Ovary (tissue), 3 donors: ENCODE data around the gene SRSF8.
"Not testable (repeated sequence)": the region's sequence is repeated elsewhere in the genome, so short reads cannot be mapped to it uniquely, and the experiment has no call there.

Experiments used
- EP300 ChIP-seq: sonication (generic); formaldehyde crosslinking; IDR thresholded peaks from one replicate; pipeline ENCODE4 v1.6.1; 2017; ENCODE audit warnings: antibody characterized with exemption
- POLR2A ChIP-seq: fragments of 450-650 bp; IDR thresholded peaks from one replicate; pipeline ENCODE4 v1.6.1; 2017; ENCODE audit warnings: antibody characterized with exemption, mild to moderate bottlenecking, moderate library complexity
- TF ChIP-seq, protein P1 (sequence below), 3 donors: fragments of 450-650 bp in 2 of 3; fragments of 200-600 bp in 1 of 3; IDR thresholded peaks; one replicate each; pipeline versions ENCODE4 v1.5.1 to v1.8.0; 2016 to 2022; ENCODE audit warnings: antibody characterized with exemption in 3 of 3, mild to moderate bottlenecking in 1 of 3
- donor health status: DM: no; HTN: no; CAD: no.

DNA sequence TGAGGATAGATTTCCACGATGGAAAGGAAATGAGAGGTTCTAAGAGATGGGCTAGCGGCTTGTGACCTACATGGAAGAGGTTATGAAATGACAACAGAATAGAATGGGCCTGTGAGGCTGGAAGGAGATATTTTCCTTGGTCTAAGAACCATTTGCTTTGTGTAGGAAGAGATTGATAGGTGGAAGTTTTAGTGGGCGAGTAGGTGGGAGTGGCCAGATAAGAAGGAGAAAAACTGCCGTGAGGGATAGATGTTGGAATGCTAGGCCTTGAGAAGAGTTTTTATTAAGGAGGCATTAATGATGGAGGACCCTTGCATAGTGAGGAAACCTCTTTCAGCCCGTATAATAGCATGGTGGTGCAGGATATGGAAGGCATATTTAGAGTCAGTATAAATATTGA is 45.3 kb upstream of the SRSF8 start:
- TF ChIP-seq, protein P1, sequence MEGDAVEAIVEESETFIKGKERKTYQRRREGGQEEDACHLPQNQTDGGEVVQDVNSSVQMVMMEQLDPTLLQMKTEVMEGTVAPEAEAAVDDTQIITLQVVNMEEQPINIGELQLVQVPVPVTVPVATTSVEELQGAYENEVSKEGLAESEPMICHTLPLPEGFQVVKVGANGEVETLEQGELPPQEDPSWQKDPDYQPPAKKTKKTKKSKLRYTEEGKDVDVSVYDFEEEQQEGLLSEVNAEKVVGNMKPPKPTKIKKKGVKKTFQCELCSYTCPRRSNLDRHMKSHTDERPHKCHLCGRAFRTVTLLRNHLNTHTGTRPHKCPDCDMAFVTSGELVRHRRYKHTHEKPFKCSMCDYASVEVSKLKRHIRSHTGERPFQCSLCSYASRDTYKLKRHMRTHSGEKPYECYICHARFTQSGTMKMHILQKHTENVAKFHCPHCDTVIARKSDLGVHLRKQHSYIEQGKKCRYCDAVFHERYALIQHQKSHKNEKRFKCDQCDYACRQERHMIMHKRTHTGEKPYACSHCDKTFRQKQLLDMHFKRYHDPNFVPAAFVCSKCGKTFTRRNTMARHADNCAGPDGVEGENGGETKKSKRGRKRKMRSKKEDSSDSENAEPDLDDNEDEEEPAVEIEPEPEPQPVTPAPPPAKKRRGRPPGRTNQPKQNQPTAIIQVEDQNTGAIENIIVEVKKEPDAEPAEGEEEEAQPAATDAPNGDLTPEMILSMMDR (IDR thresholded peaks at IDR 0.05) = not testable (repeated sequence)
- TF ChIP-seq POLR2A, EP300: not testable (repeated sequence)
